Activated T-cell treated with anti-CD3 and anti-CD28 coated beads for 4 hours (primary cell): ENCODE measurements around the gene TBX1.

Experiments used
- DNase-seq: peaks from one replicate; pipeline ENCODE4 v3.0.0-alpha.2; 2020

TBX1 gene

GRCh38 chr22:19802001-19802893, 41.7 kb downstream of the TBX1 start:
- DNase-seq = no peak

GRCh38 chr22:19802894-19803735, 42.5 kb downstream of the TBX1 start:
- DNase-seq = no peak

GRCh38 chr22:19803736-19804267, 43.2 kb downstream of the TBX1 start:
- no peak for DNase-seq

GRCh38 chr22:19805821-19806212, 45.2 kb downstream of the TBX1 start:
- DNase-seq = no peak

GRCh38 chr22:19806213-19807160, 45.9 kb downstream of the TBX1 start:
- no peak for DNase-seq

GRCh38 chr22:19807161-19807913, 46.8 kb downstream of the TBX1 start:
- no peak for DNase-seq

GRCh38 chr22:19807914-19808872, 47.6 kb downstream of the TBX1 start:
- no peak for DNase-seq

GRCh38 chr22:19808873-19809478, 48.4 kb downstream of the TBX1 start:
- DNase-seq = no peak

- no peak for DNase-seq
These were observed 49.2 kb downstream of the TBX1 start for GRCh38 chr22:19809741-19810140.

- DNase-seq = no peak
These were observed 50.0 kb downstream of the TBX1 start for GRCh38 chr22:19810381-19811201.

- DNase-seq = no peak
These were observed 50.6 kb downstream of the TBX1 start for GRCh38 chr22:19811211-19811621.

GRCh38 chr22:19811811-19812771, 51.5 kb downstream of the TBX1 start:
- DNase-seq = no peak

GRCh38 chr22:19812910-19813309, 52.3 kb downstream of the TBX1 start:
- no peak for DNase-seq

GRCh38 chr22:19814428-19814827, 53.9 kb downstream of the TBX1 start:
- DNase-seq = no peak

- DNase-seq = no peak
These were observed 54.7 kb downstream of the TBX1 start for GRCh38 chr22:19815093-19815822.

GRCh38 chr22:19815823-19816290, 55.3 kb downstream of the TBX1 start:
- DNase-seq = no peak
